K562 (cell line): ENCODE results near the gene NXN. TPM values are rescaled to one million over a fixed set of nuclear protein-coding genes. Genes with fewer than 3 reads are reported as not detected.

Source experiments
- ATAC-seq: fragments of 200-7000 bp; cut with Tn5 transposase; 3 replicates; pipeline ENCODE4 v1.9.1; 2020; ENCODE audit warnings: moderate library complexity
- BruUV-seq: library from RNA; stranded (reverse); fragments of 400-500 nt; replicated peaks from 2 replicates; lab custom pipeline; 2021; lab: Mats Ljungman, UMichigan
- CTCF ChIA-PET: fragments of 300-600 bp; formaldehyde crosslinking; extraction: SDS; loops from one replicate; lab custom pipeline; 2021; ENCODE audit warnings: low intra/inter-chr PET ratio; lab: Yijun Ruan, JAX
- POLR2A ChIA-PET: fragments of 300-600, 350-650 bp; sonication (Branson Sonifier 250); formaldehyde crosslinking; extraction: SDS; loops from one replicate; lab custom pipeline; 2021; ENCODE audit warnings: antibody characterized with exemption, inconsistent platforms; lab: Yijun Ruan, JAX
- DNase-seq, 4 experiments: peaks; one replicate each; pipeline versions ENCODE4 v3.0.0 to v3.0.0-alpha.2; 2011 to 2018; ENCODE audit warnings: low spot score in 3 of 4, mixed read lengths in 3 of 4; ENCODE audit errors: extremely low read depth in 1 of 4
- FAIRE-seq: peaks from 2 replicates; lab custom pipeline; 2011; peaks lifted over from hg19 to GRCh38; lab: Jason Lieb, UNC
- H2AFZ ChIP-seq: 2 replicates; pipeline ENCODE4 v1.6.0; 2011; ENCODE audit warnings: low read depth, low read length, control low read depth, inconsistent platforms
- H3K27ac ChIP-seq: fragments of 200-600 bp; 3 replicates; pipeline ENCODE4 v1.8.0; 2011; ENCODE audit warnings: low read depth, mild to moderate bottlenecking, control low read depth, inconsistent platforms, low read length, moderate library complexity, mixed read lengths; ENCODE audit errors: extremely low read depth
- H3K27me3 ChIP-seq, 2 experiments: fragments of 300-600 bp in 1 of 2; 2 replicates in 1 of 2; 3 replicates in 1 of 2; pipeline versions ENCODE4 v1.6.0 to v1.8.0; 2011; ENCODE audit warnings: inconsistent platforms in 2 of 2, low read length in 2 of 2, mild to moderate bottlenecking in 1 of 2, mixed read lengths in 1 of 2, moderate library complexity in 1 of 2; ENCODE audit not compliant: control insufficient read depth in 2 of 2, insufficient read depth in 2 of 2
- H3K36me3 ChIP-seq: fragments of 300-600 bp; 3 replicates; pipeline ENCODE4 v1.8.0; 2011; ENCODE audit warnings: mild to moderate bottlenecking, low read length, inconsistent platforms; ENCODE audit not compliant: control insufficient read depth, insufficient read depth
- H3K4me1 ChIP-seq, 2 experiments: fragments of 200-600 bp in 1 of 2; replicated peaks in 1 of 2; 2 replicates in 1 of 2; 3 replicates in 1 of 2; pipeline versions ENCODE4 v1.5.1 to v1.8.0; 2011; ENCODE audit warnings: inconsistent platforms in 2 of 2, low read length in 2 of 2, mild to moderate bottlenecking in 1 of 2, mixed read lengths in 1 of 2, moderate library complexity in 1 of 2; ENCODE audit not compliant: control insufficient read depth in 2 of 2, insufficient read depth in 2 of 2
- H3K4me2 ChIP-seq: 2 replicates; pipeline ENCODE4 v1.6.1; 2011; ENCODE audit warnings: low read length, control low read depth, inconsistent platforms, mixed read lengths; ENCODE audit not compliant: insufficient read depth
- H3K4me3 ChIP-seq: fragments of 200-600 bp; sonication (generic), shearing (Covaris generic); 2 replicates; pipeline ENCODE4 v1.5.1; 2016; ENCODE audit warnings: control low read depth, inconsistent platforms
- H3K79me2 ChIP-seq: fragments of 200-600 bp; 3 replicates; pipeline ENCODE4 v1.8.0; 2011; ENCODE audit warnings: low read length, inconsistent platforms; ENCODE audit not compliant: control insufficient read depth, insufficient read depth
- H3K9ac ChIP-seq, 2 experiments: 2 replicates each; pipeline versions ENCODE4 v1.6.0 to v1.6.1; 2011; ENCODE audit warnings: low read depth in 2 of 2, low read length in 2 of 2, control low read depth in 1 of 2, inconsistent platforms in 1 of 2, mild to moderate bottlenecking in 1 of 2, mixed read lengths in 1 of 2; ENCODE audit not compliant: insufficient read depth in 1 of 2
- H3K9me1 ChIP-seq: one replicate; pipeline ENCODE4 v1.6.0; 2011; ENCODE audit warnings: inconsistent platforms, mild to moderate bottlenecking, low read length, moderate library complexity; ENCODE audit not compliant: control insufficient read depth, insufficient read depth
- H3K9me3 ChIP-seq: replicated peaks from 2 replicates; pipeline ENCODE4 v1.5.1; 2011; ENCODE audit warnings: low read depth, low read length, inconsistent platforms; ENCODE audit not compliant: control insufficient read depth, insufficient read depth
- H4K20me1 ChIP-seq: replicated peaks from 2 replicates; pipeline ENCODE4 v1.6.1; 2011; ENCODE audit warnings: low read length, inconsistent platforms, mixed read lengths; ENCODE audit not compliant: control insufficient read depth, insufficient read depth
- BMI1 ChIP-seq: fragments of 150-350 bp; IDR thresholded peaks from 2 replicates; pipeline ENCODE4 v1.6.1; 2014; ENCODE audit warnings: low read length
- C11orf30 ChIP-seq: fragments of 450-650 bp; IDR thresholded peaks from 2 replicates; pipeline ENCODE4 v1.6.1; 2016; ENCODE audit warnings: low read depth, mild to moderate bottlenecking
- E2F3 ChIP-seq: fragments of 250-450 bp; sonication (Bioruptor Pico); IDR thresholded peaks from 2 replicates; pipeline ENCODE4 v1.4.0; 2020; ENCODE audit warnings: mild to moderate bottlenecking
- HNRNPK ChIP-seq: fragments of 200-400 bp; formaldehyde crosslinking; IDR thresholded peaks from one replicate; pipeline ENCODE4 v1.6.1; 2018; ENCODE audit warnings: mild to moderate bottlenecking, low read depth, low read length; ENCODE audit not compliant: poor library complexity, severe bottlenecking
- IRF2 ChIP-seq: sonication (generic); formaldehyde crosslinking; IDR thresholded peaks from 2 replicates; pipeline ENCODE4 v1.8.1; 2022; ENCODE audit warnings: mild to moderate bottlenecking, missing genetic modification reagents
- KDM1A ChIP-seq, 2 experiments: fragments of 450-650 bp; IDR thresholded peaks; 2 replicates each; pipeline ENCODE4 v1.6.1; 2016; ENCODE audit warnings: mild to moderate bottlenecking in 2 of 2
- MIER1 ChIP-seq: fragments of 450-650 bp; IDR thresholded peaks from 2 replicates; pipeline ENCODE4 v1.6.1; 2016; ENCODE audit warnings: antibody characterized with exemption, mild to moderate bottlenecking, low read depth
- NFIX ChIP-seq: fragments of 250-450 bp; sonication (Bioruptor Pico); IDR thresholded peaks from 2 replicates; pipeline ENCODE4 v1.4.0; 2020; ENCODE audit warnings: low read depth, mild to moderate bottlenecking, moderate library complexity
- NR2F6 ChIP-seq: fragments of 450-650 bp; formaldehyde crosslinking; IDR thresholded peaks from 2 replicates; pipeline ENCODE4 v1.4.0; 2020; ENCODE audit warnings: mild to moderate bottlenecking
- RFX1 ChIP-seq: fragments of 450-650 bp; IDR thresholded peaks from 2 replicates; pipeline ENCODE4 v1.6.1; 2016; ENCODE audit warnings: mild to moderate bottlenecking, moderate library complexity
- TCF7L2 ChIP-seq: fragments of 150-350 bp; IDR thresholded peaks from 2 replicates; pipeline ENCODE4 v1.6.1; 2016; ENCODE audit warnings: low read depth, mild to moderate bottlenecking, low read length, moderate library complexity
- ZKSCAN1 ChIP-seq: fragments of 150-350 bp; IDR thresholded peaks from 2 replicates; pipeline ENCODE4 v1.6.1; 2016; ENCODE audit warnings: low read depth, low read length
- WGBS: fragments of 100-300 bp; shearing (Covaris generic); methylation state at CpG from one replicate; pipeline ENCODE4 v1.1.6; 2016; ENCODE audit warnings: low coverage, mixed read lengths; ENCODE audit not compliant: insufficient coverage; ENCODE audit errors: missing lambda C conversion rate; 5-methylcytosine and 5-hydroxymethylcytosine counted together
- in situ Hi-C: fragments of 300-500 bp; cut with MboI; formaldehyde crosslinking; loops from 4 replicates; pipeline ENCODE4 v1.15.0; 2018; ENCODE audit warnings: inconsistent platforms, mixed read lengths
- intact Hi-C: fragments of 100-400 bp; cut with micrococcal nuclease; formaldehyde crosslinking; loops from 2 replicates; pipeline ENCODE4 v1.14.2; 2022
- polyA plus RNA-seq, 8 experiments: library from polyadenylated mRNA; depleted of rRNA in 4 of 8; stranded (reverse) in 5 of 8; unstranded in 3 of 8; fragments of >200 nt; fragmentation: Nextera tagmentation in 2 of 8; fragmentation: Illumina TruSeq in 1 of 8; extraction: Ambion mirVana in 2 of 8; extraction: Trizol in 1 of 8; gene quantifications; 2 replicates each; pipeline versions ENCODE4 v1.2.1 to v1.2.3, GENCODE V29; 2011 to 2014; ENCODE audit warnings: inconsistent platforms in 1 of 8, missing spikeins in 1 of 8
- total RNA-seq, 7 experiments: library from RNA; depleted of rRNA in 6 of 7; stranded (reverse); fragments of >200 nt in 6 of 7; fragmentation: Illumina TruSeq in 2 of 7; extraction: Trizol in 2 of 7; gene quantifications; 2 replicates each; pipeline versions ENCODE4 v1.2.1 to v1.2.3, GENCODE V29; 2011 to 2021; ENCODE audit warnings: low replicate concordance in 1 of 7
- TF ChIP-seq, protein P1 (sequence below): fragments of 250-450 bp; sonication (Bioruptor Pico); IDR thresholded peaks from 2 replicates; pipeline ENCODE4 v1.5.0; 2020; ENCODE audit warnings: mild to moderate bottlenecking
- TF ChIP-seq, protein P2 (sequence below): sonication (generic); formaldehyde crosslinking; IDR thresholded peaks from 2 replicates; pipeline ENCODE4 v1.8.1; 2023; ENCODE audit warnings: mild to moderate bottlenecking, missing genetic modification reagents

NXN gene
- total and polyA plus RNA-seq, 9 of the 15 experiments (the other 6 are each of a cell fraction or from before 2014, with no cell fraction given), result 0.08 to 0.39 (median 0.29) TPM; not detected in 5

DNA sequence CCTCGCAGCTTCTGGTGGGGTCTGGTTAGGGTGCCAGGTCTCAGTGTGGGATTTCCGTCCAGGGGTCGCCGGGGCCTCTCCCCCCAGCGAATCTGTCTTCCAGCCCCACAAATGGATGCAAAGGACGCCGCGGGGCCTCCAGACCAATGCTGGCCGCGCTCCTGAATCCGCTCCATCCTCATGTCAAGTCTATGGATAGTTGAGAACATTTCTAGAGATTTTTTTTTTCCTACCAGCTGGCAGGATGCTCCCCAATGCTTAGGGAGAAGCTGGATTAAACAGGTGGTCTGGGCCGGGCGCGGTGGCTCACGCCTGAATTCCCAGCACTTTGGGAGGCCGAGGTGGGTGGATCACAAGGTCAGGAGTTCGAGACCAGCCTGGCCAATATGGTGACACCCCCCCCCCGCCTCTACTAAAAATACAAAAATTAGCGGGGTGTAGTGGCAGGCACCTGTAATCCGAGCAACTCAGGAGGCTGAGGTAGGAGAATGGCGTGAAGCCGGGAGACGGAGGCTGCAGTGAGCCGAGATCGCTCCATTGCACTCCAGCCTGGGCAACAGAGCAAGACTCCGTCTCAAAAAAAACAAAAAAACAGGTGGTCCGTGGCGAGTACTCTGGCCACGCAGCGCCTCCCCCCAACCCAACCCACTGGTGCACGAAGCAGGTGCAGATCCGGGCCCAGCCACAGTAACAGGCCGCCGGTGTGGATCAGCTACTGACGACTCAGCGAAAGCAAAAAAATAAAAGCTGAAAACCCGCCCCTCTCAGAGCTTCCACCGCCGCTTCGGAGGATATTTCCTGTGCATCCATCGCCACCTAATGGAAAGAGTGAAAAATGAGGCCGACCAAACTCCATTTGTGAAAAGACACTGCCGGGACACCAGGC lies 1.1 kb upstream of the NXN start (continued):
- TF ChIP-seq, protein P1, sequence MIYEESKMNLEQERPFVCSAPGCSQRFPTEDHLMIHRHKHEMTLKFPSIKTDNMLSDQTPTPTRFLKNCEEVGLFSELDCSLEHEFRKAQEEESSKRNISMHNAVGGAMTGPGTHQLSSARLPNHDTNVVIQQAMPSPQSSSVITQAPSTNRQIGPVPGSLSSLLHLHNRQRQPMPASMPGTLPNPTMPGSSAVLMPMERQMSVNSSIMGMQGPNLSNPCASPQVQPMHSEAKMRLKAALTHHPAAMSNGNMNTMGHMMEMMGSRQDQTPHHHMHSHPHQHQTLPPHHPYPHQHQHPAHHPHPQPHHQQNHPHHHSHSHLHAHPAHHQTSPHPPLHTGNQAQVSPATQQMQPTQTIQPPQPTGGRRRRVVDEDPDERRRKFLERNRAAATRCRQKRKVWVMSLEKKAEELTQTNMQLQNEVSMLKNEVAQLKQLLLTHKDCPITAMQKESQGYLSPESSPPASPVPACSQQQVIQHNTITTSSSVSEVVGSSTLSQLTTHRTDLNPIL (CRISPR knock-in tag), result no peak
- TF ChIP-seq C11orf30 (peak; percentile 73), RFX1 (no peak)
- TF ChIP-seq, protein P2, sequence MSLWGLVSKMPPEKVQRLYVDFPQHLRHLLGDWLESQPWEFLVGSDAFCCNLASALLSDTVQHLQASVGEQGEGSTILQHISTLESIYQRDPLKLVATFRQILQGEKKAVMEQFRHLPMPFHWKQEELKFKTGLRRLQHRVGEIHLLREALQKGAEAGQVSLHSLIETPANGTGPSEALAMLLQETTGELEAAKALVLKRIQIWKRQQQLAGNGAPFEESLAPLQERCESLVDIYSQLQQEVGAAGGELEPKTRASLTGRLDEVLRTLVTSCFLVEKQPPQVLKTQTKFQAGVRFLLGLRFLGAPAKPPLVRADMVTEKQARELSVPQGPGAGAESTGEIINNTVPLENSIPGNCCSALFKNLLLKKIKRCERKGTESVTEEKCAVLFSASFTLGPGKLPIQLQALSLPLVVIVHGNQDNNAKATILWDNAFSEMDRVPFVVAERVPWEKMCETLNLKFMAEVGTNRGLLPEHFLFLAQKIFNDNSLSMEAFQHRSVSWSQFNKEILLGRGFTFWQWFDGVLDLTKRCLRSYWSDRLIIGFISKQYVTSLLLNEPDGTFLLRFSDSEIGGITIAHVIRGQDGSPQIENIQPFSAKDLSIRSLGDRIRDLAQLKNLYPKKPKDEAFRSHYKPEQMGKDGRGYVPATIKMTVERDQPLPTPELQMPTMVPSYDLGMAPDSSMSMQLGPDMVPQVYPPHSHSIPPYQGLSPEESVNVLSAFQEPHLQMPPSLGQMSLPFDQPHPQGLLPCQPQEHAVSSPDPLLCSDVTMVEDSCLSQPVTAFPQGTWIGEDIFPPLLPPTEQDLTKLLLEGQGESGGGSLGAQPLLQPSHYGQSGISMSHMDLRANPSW (CRISPR knock-in tag), result no peak

DNA sequence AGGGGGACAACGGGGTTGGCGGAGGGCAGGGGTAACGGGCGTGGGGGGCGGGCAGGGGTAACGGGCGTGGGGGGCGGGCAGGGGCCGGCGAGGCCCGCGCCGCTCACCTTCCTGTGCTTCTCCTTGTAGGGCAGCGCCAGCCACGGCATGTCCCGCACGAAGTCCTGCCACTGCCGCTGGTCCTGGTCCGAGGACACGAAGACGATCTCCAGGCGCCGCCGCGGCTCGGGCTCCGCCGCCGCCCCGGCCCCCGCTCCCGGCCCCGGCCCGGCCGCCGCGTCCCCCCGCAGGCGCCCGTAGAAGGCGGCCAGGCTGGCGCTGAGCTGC lies 401 bp downstream of the NXN start:
- POLR2A ChIA-PET, result no interaction called here

More for the DNA sequence above, 401 bp downstream of the NXN start:
- peaks cover 10 to 20% of the 10 kb centered on the region in 2 experiments; a peak in 4 of 5 replicates for H3K27me3 ChIP-seq
- DNase-seq (peak in 1 of 4 experiments; percentile 53), FAIRE-seq (no peak), ATAC-seq (no peak)
- no peak overlapping the region; the same call in 1 of the 2 replicates for H2AFZ ChIP-seq
- H3K9ac ChIP-seq, result no peak overlapping the region; a peak in 1 of 4 replicates
- no peaks in the 10 kb centered on the region for H4K20me1 ChIP-seq
- peak overlapping the region; percentile 74; the same call in 1 of the 2 replicates for H3K4me2 ChIP-seq
- H3K79me2 ChIP-seq, result no peaks in the 10 kb centered on the region
- H3K9me1 ChIP-seq, result no peaks in the 10 kb centered on the region
- in situ Hi-C loops (loop anchor here (10.0 kb wide), 1 partner anchor 94 kb away; no protein-coding TSS in a partner anchor), intact Hi-C loops (no loop called here)
- peaks cover 0 to 25% of the 10 kb centered on the region in 2 experiments; a peak in 2 of 5 replicates for H3K4me1 ChIP-seq
- no TSS peak for BruUV-seq
- no peak overlapping the region for H3K27ac ChIP-seq
- H3K36me3 ChIP-seq, result no peaks in the 10 kb centered on the region
- 0% methylated on average over 1 of the region's 42 CpGs for WGBS
- CTCF ChIA-PET, result no interaction called here
- TF ChIP-seq MIER1, result no peak
- TF ChIP-seq NFIX (CRISPR knock-in tag), result no peak
- TF ChIP-seq ZKSCAN1, result no peak
- no peak for TF ChIP-seq TCF7L2
- TF ChIP-seq C11orf30, result no peak
- no peak for TF ChIP-seq NR2F6 (CRISPR knock-in tag)
- no peak for TF ChIP-seq BMI1
- no peak for TF ChIP-seq KDM1A (IDR thresholded peaks at IDR 0.05)
- TF ChIP-seq HNRNPK, result no peak
- no peak for TF ChIP-seq IRF2 (CRISPR knock-in tag)
- no peak for TF ChIP-seq E2F3 (CRISPR knock-in tag)
- H3K4me3 ChIP-seq, result peak overlapping the region; percentile 37
- H3K9me3 ChIP-seq, result no peaks in the 10 kb centered on the region
